ENCODE results near the gene SIK2. TPM values are rescaled to one million over a fixed set of nuclear protein-coding genes. Genes with fewer than 3 reads are reported as not detected.

The SIK2 gene
- total and polyA plus RNA-seq, 2 donors (not counting 1 experiment from before 2014, with no cell fraction given) = 4.9 to 21.8 TPM

DNA sequence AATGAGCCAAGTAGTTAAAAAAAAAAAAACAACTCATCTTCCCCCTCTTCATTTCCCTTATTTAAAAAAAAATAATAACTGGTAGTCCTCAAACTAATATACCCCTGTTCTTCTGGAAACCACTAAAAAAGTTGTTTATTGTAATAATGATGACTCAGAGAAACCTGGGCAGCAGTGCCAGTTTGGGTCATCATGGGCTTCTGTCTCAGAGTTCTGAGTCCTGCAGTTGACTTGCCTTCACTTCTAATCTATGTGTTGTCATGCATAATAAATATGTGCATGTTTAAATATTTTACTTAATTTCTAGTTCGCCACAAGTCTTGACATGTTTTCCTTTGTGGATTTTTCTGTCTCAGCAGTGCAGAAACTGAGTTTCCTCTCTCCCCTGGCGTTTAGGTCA lies 117.1 kb downstream of the SIK2 start:
- no peaks in the 10 kb centered on the region for H3K27me3 Mint-ChIP-seq
- no peak overlapping the region for H3K4me2 ChIP-seq (replicated peaks; ENCODE audit: low read depth, low read length, poor library complexity, severe bottlenecking)
- no peak overlapping the region for H3K4me3 Mint-ChIP-seq
- H4K20me1 ChIP-seq (ENCODE audit: control insufficient read depth, insufficient read depth, low read length, poor library complexity, severe bottlenecking) = no peaks in the 10 kb centered on the region
- H3K4me3 ChIP-seq (ENCODE audit: control extremely low read depth in 1 of 5, extremely low read depth in 1 of 5, insufficient read depth in 1 of 5, low read depth in 2 of 5, low read length in 4 of 5) = no peak overlapping the region
- intact Hi-C loops (cut with micrococcal nuclease) = no loop called here
- ChIA-PET POLR2A (no interaction called here), CTCF (no interaction called here)
- H3K27ac Mint-ChIP-seq = no peak overlapping the region
- H3K36me3 ChIP-seq (replicated peaks in 1 of 2; ENCODE audit: control extremely low read depth in 1 of 2, control insufficient read depth in 1 of 2, extremely low read depth in 1 of 2, insufficient read depth in 2 of 2, low read length in 1 of 2) = peaks cover 13 to 47% of the 10 kb centered on the region in 2 experiments
- H2AFZ ChIP-seq (ENCODE audit: insufficient read depth, low read depth, low read length, poor library complexity, severe bottlenecking) = no peak overlapping the region
- no peaks in the 10 kb centered on the region for H3K9me3 Mint-ChIP-seq (ENCODE audit: insufficient read depth)
- H3K27ac ChIP-seq (ENCODE audit: low read length in 2 of 2) = no peak overlapping the region
- TF ChIP-seq EZH2 (IDR thresholded peaks at IDR 0.05; ENCODE audit: borderline replicate concordance, insufficient read depth, low read depth, low read length, poor library complexity, severe bottlenecking) = no peak
- TF ChIP-seq, protein P1, sequence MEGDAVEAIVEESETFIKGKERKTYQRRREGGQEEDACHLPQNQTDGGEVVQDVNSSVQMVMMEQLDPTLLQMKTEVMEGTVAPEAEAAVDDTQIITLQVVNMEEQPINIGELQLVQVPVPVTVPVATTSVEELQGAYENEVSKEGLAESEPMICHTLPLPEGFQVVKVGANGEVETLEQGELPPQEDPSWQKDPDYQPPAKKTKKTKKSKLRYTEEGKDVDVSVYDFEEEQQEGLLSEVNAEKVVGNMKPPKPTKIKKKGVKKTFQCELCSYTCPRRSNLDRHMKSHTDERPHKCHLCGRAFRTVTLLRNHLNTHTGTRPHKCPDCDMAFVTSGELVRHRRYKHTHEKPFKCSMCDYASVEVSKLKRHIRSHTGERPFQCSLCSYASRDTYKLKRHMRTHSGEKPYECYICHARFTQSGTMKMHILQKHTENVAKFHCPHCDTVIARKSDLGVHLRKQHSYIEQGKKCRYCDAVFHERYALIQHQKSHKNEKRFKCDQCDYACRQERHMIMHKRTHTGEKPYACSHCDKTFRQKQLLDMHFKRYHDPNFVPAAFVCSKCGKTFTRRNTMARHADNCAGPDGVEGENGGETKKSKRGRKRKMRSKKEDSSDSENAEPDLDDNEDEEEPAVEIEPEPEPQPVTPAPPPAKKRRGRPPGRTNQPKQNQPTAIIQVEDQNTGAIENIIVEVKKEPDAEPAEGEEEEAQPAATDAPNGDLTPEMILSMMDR (IDR thresholded peaks at IDR 0.05) = no peak
- no peaks in the 10 kb centered on the region for H3K79me2 ChIP-seq (ENCODE audit: control insufficient read depth, insufficient read depth, low read length)
- no peaks in the 10 kb centered on the region for H3K27me3 ChIP-seq (replicated peaks in 1 of 4; ENCODE audit: control extremely low read depth in 1 of 4, control insufficient read depth in 3 of 4, insufficient read depth in 4 of 4, low read length in 3 of 4)
- H3K9me3 ChIP-seq (ENCODE audit: control extremely low read depth in 1 of 3, control insufficient read depth in 2 of 3, insufficient read depth in 1 of 3, low read length in 2 of 3) = no peaks in the 10 kb centered on the region
- peaks cover 17% of the 10 kb centered on the region for H3K4me1 Mint-ChIP-seq
- peaks cover 7 to 8% of the 10 kb centered on the region in 2 donors for H3K4me1 ChIP-seq (ENCODE audit: control insufficient read depth in 2 of 2, insufficient read depth in 2 of 2, low read length in 2 of 2)
- WGBS (ENCODE audit: insufficient coverage) = 28% methylated on average over 2 of the region's 2 CpGs
- H3K9ac ChIP-seq (ENCODE audit: low read length) = no peak overlapping the region
- no peak for DNase-seq
- ATAC-seq (ENCODE audit: low read depth) = no peak

DNA sequence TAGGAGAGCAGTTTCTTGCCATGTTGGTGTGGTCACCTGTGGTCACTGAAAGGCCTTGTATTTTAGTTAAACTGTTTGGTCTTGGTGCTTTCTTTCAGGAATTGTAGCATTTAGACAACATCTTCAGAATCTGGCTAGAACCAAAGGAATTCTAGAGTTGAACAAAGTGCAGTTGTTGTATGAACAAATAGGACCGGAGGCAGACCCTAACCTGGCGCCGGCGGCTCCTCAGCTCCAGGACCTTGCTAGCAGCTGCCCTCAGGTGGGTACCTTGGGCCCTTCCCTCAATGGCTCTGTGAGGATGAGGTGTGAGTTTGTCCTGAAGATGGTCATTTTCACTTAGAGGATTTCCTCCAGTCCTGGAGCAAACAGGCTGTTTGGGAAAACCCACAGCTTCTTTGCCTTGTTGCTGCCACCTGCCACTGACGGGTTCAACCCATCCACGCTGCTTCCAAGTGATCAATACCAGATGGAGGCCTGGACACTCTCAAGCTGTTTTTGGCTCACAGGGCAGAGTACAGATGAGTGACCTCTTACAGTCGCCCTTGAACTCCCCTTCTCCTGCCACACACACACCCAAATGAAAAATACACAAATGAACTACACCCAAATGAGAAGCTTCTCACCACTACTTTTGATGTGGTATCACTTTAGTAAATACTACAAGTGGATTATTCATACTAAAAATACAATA lies 118.7 kb downstream of the SIK2 start:
- no peaks in the 10 kb centered on the region for H3K27me3 Mint-ChIP-seq
- no peaks in the 10 kb centered on the region for H3K27me3 ChIP-seq (replicated peaks in 1 of 4; ENCODE audit: control extremely low read depth in 1 of 4, control insufficient read depth in 3 of 4, insufficient read depth in 4 of 4, low read length in 3 of 4)
- H2AFZ ChIP-seq (ENCODE audit: insufficient read depth, low read depth, low read length, poor library complexity, severe bottlenecking) = no peak overlapping the region
- ATAC-seq (ENCODE audit: low read depth) = no peak
- no peak overlapping the region for H3K4me3 ChIP-seq (ENCODE audit: control extremely low read depth in 1 of 5, extremely low read depth in 1 of 5, insufficient read depth in 1 of 5, low read depth in 2 of 5, low read length in 4 of 5)
- CTCF ChIA-PET = no interaction called here
- H3K4me3 Mint-ChIP-seq = no peak overlapping the region
- DNase-seq = no peak
- H3K4me1 Mint-ChIP-seq = peaks cover 6% of the 10 kb centered on the region
- no peak for TF ChIP-seq EZH2 (IDR thresholded peaks at IDR 0.05; ENCODE audit: borderline replicate concordance, insufficient read depth, low read depth, low read length, poor library complexity, severe bottlenecking)
- no peaks in the 10 kb centered on the region for H3K79me2 ChIP-seq (ENCODE audit: control insufficient read depth, insufficient read depth, low read length)
- H3K4me1 ChIP-seq (ENCODE audit: control insufficient read depth in 2 of 2, insufficient read depth in 2 of 2, low read length in 2 of 2) = no peaks in the 10 kb centered on the region
- POLR2A ChIA-PET = no interaction called here
- no peak overlapping the region for H3K27ac Mint-ChIP-seq
- no peak overlapping the region for H3K27ac ChIP-seq (ENCODE audit: low read length in 2 of 2)
- WGBS (ENCODE audit: insufficient coverage) = 100% methylated on average over 6 of the region's 7 CpGs
- no peak overlapping the region for H3K9ac ChIP-seq (ENCODE audit: low read length)
- no peaks in the 10 kb centered on the region for H3K9me3 ChIP-seq (ENCODE audit: control extremely low read depth in 1 of 3, control insufficient read depth in 2 of 3, insufficient read depth in 1 of 3, low read length in 2 of 3)
- H4K20me1 ChIP-seq (ENCODE audit: control insufficient read depth, insufficient read depth, low read length, poor library complexity, severe bottlenecking) = no peaks in the 10 kb centered on the region
- H3K9me3 Mint-ChIP-seq (ENCODE audit: insufficient read depth) = no peaks in the 10 kb centered on the region
- no peak overlapping the region for H3K4me2 ChIP-seq (replicated peaks; ENCODE audit: low read depth, low read length, poor library complexity, severe bottlenecking)
- peaks cover 12 to 58% of the 10 kb centered on the region in 2 experiments for H3K36me3 ChIP-seq (replicated peaks in 1 of 2; ENCODE audit: control extremely low read depth in 1 of 2, control insufficient read depth in 1 of 2, extremely low read depth in 1 of 2, insufficient read depth in 2 of 2, low read length in 1 of 2)
- intact Hi-C loops (cut with micrococcal nuclease) = no loop called here
